Fibroblast of lung (primary cell): ENCODE measurements around the gene GRK1. TPM values are rescaled to one million over a fixed set of nuclear protein-coding genes. Genes with fewer than 3 reads are reported as not detected.

Source experiments
- DNase-seq, 2 donors: peaks; one replicate each; pipeline versions ENCODE4 v3.0.0 to v3.0.0-alpha.2; 2010; ENCODE audit warnings: low read depth in 2 of 2
- H2AFZ ChIP-seq: 2 replicates; pipeline ENCODE4 v1.5.1; 2012; ENCODE audit warnings: low read length, control low read depth, inconsistent platforms
- H3K27ac ChIP-seq: 2 replicates; pipeline ENCODE4 v1.5.1; 2011; ENCODE audit warnings: low read length, control low read depth; ENCODE audit not compliant: insufficient read depth
- H3K27me3 ChIP-seq: 2 replicates; pipeline ENCODE4 v1.5.1; 2011; ENCODE audit warnings: mild to moderate bottlenecking, low read length; ENCODE audit not compliant: control insufficient read depth, insufficient read depth
- H3K36me3 ChIP-seq: 2 replicates; pipeline ENCODE4 v1.5.1; 2011; ENCODE audit warnings: low read length; ENCODE audit not compliant: control insufficient read depth, insufficient read depth
- H3K4me1 ChIP-seq: 2 replicates; pipeline ENCODE4 v1.5.1; 2011; ENCODE audit warnings: low read length; ENCODE audit not compliant: control insufficient read depth, insufficient read depth; ENCODE audit errors: extremely low read depth
- H3K4me2 ChIP-seq: 2 replicates; pipeline ENCODE4 v1.5.1; 2011; ENCODE audit warnings: low read length, control low read depth; ENCODE audit not compliant: insufficient read depth; ENCODE audit errors: extremely low read depth
- H3K4me3 ChIP-seq, 4 experiments: fragments of 200-600 bp in 1 of 4; sonication (generic) in 1 of 4; replicated peaks in 1 of 4; 2 replicates each; pipeline ENCODE4 v1.5.1; 2011 to 2016; ENCODE audit warnings: low read length in 4 of 4, low read depth in 3 of 4, mild to moderate bottlenecking in 3 of 4, control low read depth in 2 of 4, inconsistent platforms in 1 of 4, mixed read lengths in 1 of 4; ENCODE audit not compliant: insufficient read depth in 1 of 4; ENCODE audit errors: control extremely low read depth in 1 of 4
- H3K79me2 ChIP-seq: 2 replicates; pipeline ENCODE4 v1.5.1; 2012; ENCODE audit warnings: mild to moderate bottlenecking, low read length, inconsistent platforms; ENCODE audit not compliant: control insufficient read depth, insufficient read depth
- H3K9ac ChIP-seq: 2 replicates; pipeline ENCODE4 v1.5.1; 2011; ENCODE audit warnings: mild to moderate bottlenecking, low read length, control low read depth; ENCODE audit not compliant: insufficient read depth
- H3K9me3 ChIP-seq: 2 replicates; pipeline ENCODE4 v1.5.1; 2012; ENCODE audit warnings: low read depth, low read length; ENCODE audit not compliant: control insufficient read depth, insufficient read depth
- H4K20me1 ChIP-seq: 2 replicates; pipeline ENCODE4 v1.5.1; 2011; ENCODE audit warnings: low read length; ENCODE audit not compliant: control insufficient read depth, insufficient read depth; ENCODE audit errors: extremely low read depth
- EZH2 ChIP-seq: IDR thresholded peaks from 2 replicates; pipeline ENCODE4 v1.5.1; 2012; ENCODE audit warnings: low read length, control low read depth, mild to moderate bottlenecking; ENCODE audit errors: missing control alignments
- polyA plus RNA-seq, 2 donors: library from polyadenylated mRNA; depleted of rRNA in 1 of 2; stranded (reverse) in 1 of 2; unstranded in 1 of 2; fragments of >200 nt; gene quantifications; 2 replicates each; pipeline ENCODE4 v1.2.1, GENCODE V29; 2011 to 2012; ENCODE audit warnings: missing spikeins in 1 of 2
- total RNA-seq: library from RNA; depleted of rRNA; stranded (reverse); fragments of >200 nt; gene quantifications from 2 replicates; pipeline ENCODE4 v1.2.1, GENCODE V29; 2014
- TF ChIP-seq, protein P1 (sequence below), 2 donors: IDR thresholded peaks in 1 of 2; conservative IDR thresholded peaks in 1 of 2; 1 replicate in 1 of 2; 2 replicates in 1 of 2; pipeline ENCODE4 v1.5.1; 2011 to 2012; ENCODE audit warnings: low read length in 2 of 2, control low read depth in 1 of 2, inconsistent platforms in 1 of 2, low read depth in 1 of 2, mild to moderate bottlenecking in 1 of 2

GRK1 gene
- total and polyA plus RNA-seq, 2 donors (not counting 1 experiment from before 2014, with no cell fraction given) = 0.17 TPM; not detected in 1

DNA sequence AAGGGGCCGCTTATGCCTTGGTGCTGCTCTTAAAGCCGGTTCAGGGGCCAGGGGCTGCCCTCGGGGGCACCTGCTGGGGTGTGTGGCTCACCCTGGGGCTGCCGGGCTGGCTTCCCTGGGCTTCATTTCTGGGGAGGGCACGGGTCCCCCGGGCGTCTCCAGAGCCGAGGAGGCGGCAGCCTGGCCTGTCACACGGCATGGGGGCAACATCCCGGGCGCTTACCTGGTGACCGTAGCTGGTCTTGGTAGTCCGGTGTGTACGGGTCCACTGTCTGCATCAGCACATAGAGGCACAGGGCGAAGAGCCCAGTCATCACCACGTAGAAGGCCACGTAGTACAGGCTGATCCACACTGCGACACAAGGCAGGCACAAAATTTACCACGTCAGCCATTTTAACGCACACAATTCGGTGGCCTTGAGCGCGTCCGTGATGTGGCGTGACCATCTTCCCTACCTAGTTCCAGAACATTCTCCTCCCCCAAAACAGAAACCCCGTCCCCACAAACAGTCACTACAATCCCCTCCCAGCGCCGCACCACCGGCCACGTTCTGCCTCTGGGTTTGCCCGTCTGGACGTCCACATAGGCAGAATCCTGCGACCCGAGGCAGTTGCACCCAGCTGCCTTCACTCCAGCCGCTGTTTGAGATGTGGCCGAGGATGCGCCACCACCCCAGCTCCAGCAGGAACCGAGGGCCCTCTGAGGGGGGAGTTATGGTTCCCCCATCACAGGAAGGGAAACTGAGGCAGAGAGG lies 12.3 kb upstream of the GRK1 start:
- Histone ChIP-seq H3K9me3 (no peaks in the 10 kb centered on the region), H4K20me1 (no peaks in the 10 kb centered on the region), H3K4me2 (no peak overlapping the region), H3K36me3 (no peaks in the 10 kb centered on the region), H3K9ac (no peak overlapping the region), H3K79me2 (no peaks in the 10 kb centered on the region), H3K27me3 (no peaks in the 10 kb centered on the region), H3K4me1 (no peaks in the 10 kb centered on the region), H2AFZ (no peak overlapping the region), H3K4me3 (no peak overlapping the region), H3K27ac (no peak overlapping the region)
- TF ChIP-seq, protein P1, sequence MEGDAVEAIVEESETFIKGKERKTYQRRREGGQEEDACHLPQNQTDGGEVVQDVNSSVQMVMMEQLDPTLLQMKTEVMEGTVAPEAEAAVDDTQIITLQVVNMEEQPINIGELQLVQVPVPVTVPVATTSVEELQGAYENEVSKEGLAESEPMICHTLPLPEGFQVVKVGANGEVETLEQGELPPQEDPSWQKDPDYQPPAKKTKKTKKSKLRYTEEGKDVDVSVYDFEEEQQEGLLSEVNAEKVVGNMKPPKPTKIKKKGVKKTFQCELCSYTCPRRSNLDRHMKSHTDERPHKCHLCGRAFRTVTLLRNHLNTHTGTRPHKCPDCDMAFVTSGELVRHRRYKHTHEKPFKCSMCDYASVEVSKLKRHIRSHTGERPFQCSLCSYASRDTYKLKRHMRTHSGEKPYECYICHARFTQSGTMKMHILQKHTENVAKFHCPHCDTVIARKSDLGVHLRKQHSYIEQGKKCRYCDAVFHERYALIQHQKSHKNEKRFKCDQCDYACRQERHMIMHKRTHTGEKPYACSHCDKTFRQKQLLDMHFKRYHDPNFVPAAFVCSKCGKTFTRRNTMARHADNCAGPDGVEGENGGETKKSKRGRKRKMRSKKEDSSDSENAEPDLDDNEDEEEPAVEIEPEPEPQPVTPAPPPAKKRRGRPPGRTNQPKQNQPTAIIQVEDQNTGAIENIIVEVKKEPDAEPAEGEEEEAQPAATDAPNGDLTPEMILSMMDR (conservative IDR thresholded peaks at IDR 0.05 in 1 of 2, IDR thresholded peaks at IDR 0.05 in 1 of 2; ENCODE audit: low read depth in 1 of 2, low read length in 2 of 2) = no peak
- no peak for TF ChIP-seq EZH2
- DNase-seq = no peak

DNA sequence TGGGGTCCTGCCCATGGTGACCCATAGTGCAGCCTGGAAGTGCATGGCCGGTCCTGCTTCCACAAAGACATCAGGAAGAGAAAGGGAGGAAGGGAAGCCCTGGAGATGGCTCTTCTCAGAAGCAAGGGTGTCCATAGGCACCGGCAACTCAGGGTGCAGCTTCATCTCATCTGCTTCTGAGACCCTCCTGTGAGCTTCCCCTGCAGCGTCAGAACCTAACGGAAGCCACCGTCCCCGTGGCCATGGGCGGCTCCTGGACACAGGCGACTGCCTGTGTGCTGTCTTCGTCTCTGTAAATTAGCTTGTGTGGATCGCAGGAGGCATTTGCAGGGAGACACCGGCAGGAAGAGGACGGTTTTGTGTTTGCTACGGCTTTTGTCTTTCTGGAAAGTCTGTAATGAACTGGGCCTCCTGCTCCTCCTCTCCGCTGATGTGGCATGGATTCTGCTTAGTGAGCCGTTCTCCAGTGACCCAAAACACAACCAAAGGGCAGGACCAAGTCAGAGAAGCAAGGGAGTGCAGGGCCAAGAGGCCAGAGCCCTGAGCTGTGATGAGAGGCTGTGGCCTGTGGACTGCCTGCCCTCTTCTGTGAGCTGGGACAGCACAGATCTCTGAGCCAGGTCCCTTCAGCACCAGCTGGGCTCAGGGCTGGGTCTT lies 11.5 kb upstream of the GRK1 start:
- TF ChIP-seq, protein P1 (conservative IDR thresholded peaks at IDR 0.05 in 1 of 2, IDR thresholded peaks at IDR 0.05 in 1 of 2; ENCODE audit: low read depth in 1 of 2, low read length in 2 of 2) = no peak
- TF ChIP-seq EZH2 = no peak
- no peak overlapping the region for H3K27ac ChIP-seq

DNA sequence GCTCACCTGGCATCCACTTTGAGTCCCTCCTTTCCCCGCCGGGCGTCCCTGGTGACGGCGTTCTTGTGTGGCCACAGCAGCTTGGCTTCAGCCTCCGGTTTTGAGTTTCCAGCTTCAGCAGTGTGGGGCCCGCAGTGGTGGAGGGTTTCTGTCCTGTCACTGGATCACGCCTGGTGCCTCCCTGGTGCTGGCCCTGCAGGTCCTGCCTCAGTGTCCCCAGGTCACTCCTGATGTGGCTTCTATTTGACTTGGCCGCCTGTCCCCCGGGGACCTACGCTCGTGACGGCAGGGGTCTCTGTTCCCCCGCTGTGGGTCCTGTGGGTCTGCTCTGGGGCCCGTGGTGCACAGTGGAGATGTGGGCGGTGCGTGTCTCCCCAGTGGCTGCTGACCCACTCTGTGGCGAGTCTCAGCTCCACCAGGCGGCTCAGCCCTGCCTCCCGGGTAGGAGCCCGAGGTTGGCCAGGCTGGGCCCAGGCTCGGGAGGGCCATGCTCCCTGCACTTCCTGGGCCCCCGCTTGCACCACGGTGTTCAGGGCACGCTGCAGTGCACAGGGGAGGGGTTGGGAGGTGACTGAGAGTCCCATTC lies 10.9 kb upstream of the GRK1 start:
- H3K36me3 ChIP-seq = no peaks in the 10 kb centered on the region
- H3K4me1 ChIP-seq = no peaks in the 10 kb centered on the region
- no peak for TF ChIP-seq EZH2
- TF ChIP-seq, protein P1 (conservative IDR thresholded peaks at IDR 0.05 in 1 of 2, IDR thresholded peaks at IDR 0.05 in 1 of 2; ENCODE audit: low read depth in 1 of 2, low read length in 2 of 2) = no peak
- H2AFZ ChIP-seq = no peak overlapping the region
- H3K4me3 ChIP-seq = no peak overlapping the region
- no peaks in the 10 kb centered on the region for H3K27me3 ChIP-seq
- H4K20me1 ChIP-seq = no peaks in the 10 kb centered on the region
- no peak overlapping the region for H3K27ac ChIP-seq
- no peaks in the 10 kb centered on the region for H3K9me3 ChIP-seq
- no peak overlapping the region for H3K9ac ChIP-seq
- DNase-seq = no peak
- no peak overlapping the region for H3K4me2 ChIP-seq
- H3K79me2 ChIP-seq = no peaks in the 10 kb centered on the region

More for the DNA sequence above, 11.5 kb upstream of the GRK1 start:
- Histone ChIP-seq H3K9me3 (no peaks in the 10 kb centered on the region), H3K27me3 (no peaks in the 10 kb centered on the region), H3K4me3 (no peak overlapping the region), H4K20me1 (no peaks in the 10 kb centered on the region), H3K79me2 (no peaks in the 10 kb centered on the region), H2AFZ (no peak overlapping the region), H3K4me2 (no peak overlapping the region), H3K9ac (no peak overlapping the region), H3K4me1 (no peaks in the 10 kb centered on the region), H3K36me3 (no peaks in the 10 kb centered on the region)
- DNase-seq = no peak
